ENCODE measurements around the gene GJA8.
"Not testable (repeated sequence)": the region's sequence is repeated elsewhere in the genome, so short reads cannot be mapped to it uniquely, and the experiment has no call there.

The GJA8 gene

DNA sequence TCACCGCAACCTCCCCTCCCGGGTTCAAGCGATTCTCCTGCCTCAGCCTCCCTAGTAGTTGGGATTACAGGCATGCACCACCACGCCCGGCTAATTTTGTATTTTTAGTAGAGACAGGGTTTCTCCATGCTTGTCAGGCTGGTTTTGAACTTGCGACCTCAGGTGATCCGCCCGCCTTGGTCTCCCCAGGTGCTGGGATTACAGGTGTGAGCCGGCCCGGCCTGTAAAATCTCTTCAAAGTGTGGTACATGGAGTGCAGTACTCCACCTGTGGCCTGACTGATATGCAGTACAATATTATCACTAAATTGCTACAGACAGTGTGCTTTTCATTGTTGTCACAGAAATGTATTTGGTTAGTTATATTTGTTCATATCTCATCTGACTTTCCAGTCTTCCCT, 25.1 kb downstream of the GJA8 start:
- not testable (repeated sequence) for DNase-seq (ENCODE audit: low read depth)

DNA sequence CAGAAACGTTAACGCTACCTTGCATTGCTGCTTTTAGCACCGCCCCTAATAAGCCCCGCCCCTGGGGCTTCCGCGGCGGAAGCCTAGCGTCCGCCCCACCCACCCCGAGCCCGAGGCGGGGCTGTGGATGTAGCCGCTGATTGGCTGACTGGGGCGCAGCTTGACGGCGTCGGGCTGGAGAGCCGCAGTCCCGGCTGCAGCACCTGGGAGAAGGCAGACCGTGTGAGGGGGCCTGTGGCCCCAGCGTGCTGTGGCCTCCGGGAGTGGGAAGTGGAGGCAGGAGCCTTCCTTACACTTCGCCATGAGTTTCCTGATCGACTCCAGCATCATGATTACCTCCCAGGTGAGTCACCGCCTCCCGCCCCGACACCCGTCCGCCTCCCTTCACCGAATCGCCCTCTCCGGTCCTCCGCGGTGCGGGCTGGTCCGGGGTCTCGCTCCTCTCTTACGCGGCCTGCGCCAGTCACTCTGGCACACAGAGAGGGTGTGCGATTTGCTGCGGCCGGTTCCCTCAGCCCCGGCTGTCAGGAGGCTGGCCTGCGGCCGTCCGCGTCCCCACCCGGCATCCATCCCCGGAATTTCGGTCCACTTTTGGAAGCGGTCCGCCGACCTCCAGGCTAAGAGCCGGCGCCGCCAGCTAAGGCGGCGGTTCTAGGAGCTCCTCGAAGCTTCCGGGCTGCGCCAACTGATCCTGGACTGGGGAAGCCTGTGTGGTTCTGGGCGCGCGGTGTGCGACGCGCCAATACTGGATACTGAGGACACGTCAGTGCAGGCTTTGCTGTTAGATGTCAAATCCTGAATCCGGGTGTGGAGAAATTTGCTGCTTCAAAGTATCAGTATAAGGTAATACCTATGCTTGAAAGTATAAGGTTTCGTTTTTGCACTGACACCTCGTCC, 25.9 kb downstream of the GJA8 start, which contains the start of gene GPR89B:
GPR89B (plus strand) TSS at position 185 of the 897 bp plus-strand sequence; CDS start at position 302, 117 bp downstream.
- peak; percentile 90 for DNase-seq (ENCODE audit: low read depth)

DNA sequence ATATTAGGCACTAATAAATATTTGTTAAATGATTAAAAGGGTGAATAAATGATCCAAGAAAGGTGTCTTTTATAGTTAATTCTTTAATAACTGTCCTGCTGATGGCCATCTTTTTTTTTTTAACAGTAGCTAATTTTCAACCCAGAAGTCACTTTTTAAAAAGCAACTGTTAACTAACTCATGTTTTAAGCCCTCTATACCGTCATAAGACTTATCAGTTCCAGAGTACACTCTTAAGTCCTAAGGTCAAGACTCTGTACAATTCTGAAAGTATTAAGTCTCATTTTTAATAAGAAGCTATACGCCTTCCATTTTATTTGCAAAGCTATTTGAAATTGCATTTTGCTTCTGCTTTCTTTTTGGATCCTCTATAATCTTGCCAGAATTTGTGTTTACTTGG, 28.5 kb downstream of the GJA8 start:
- DNase-seq (ENCODE audit: low read depth) = not testable (repeated sequence)

DNA sequence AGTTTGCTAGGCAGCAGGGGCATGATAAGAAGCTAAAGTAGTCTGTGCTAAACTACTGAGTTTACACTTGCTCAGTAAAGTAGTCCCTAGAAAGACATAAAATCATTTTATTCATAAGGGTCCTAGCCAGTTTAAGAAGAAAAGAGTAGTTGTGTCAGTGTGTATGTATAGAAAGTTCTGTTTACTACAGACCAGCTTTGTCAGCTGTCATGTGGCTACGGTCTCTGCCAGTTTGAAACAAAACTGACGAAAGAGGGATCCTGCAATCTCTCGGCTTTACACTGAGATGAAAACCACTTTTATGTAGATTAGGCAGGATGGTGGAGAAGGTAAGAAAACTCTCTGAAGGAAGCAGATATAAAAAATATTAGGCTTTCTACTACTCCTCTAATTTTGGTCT, 32.7 kb downstream of the GJA8 start:
- DNase-seq (ENCODE audit: low read depth) = not testable (repeated sequence)

DNA sequence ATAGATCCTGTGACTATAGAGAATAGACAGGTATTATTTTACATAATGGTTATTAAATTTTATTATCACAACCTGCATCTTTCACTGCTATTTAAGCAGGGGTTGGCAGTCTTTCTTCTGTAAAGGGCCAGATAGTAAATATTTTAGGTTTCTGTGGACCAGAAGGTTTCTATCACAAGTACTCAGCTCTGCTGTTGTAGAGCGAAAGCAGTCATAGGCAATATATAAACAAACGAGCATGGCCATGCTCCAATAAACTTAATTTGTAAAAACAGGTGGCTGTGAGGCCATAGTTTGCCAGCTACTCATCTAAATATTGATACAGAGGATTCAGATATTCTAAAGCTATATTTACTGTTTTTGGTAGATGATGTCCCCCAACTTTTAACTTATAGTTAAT, 37.9 kb downstream of the GJA8 start:
- DNase-seq (ENCODE audit: low read depth) = not testable (repeated sequence)

DNA sequence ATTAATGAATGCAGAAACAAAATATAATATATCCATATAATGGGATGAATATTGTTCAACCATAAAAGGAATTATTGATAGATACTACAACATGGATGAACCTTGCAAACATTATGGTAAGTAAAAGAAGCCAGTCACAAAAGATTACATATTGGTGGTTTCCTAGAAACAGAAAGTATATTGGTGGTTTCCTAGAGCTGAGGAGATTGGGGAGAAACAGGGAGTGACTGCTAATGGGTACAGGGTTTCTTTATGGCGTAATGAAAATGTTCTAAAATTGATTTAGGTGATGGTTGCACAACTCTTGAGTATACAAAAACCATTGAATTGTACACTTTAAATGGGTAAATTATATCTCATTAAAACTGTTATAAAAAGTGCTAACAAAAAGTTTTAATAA, 40.0 kb downstream of the GJA8 start:
- DNase-seq (ENCODE audit: low read depth) = not testable (repeated sequence)

DNA sequence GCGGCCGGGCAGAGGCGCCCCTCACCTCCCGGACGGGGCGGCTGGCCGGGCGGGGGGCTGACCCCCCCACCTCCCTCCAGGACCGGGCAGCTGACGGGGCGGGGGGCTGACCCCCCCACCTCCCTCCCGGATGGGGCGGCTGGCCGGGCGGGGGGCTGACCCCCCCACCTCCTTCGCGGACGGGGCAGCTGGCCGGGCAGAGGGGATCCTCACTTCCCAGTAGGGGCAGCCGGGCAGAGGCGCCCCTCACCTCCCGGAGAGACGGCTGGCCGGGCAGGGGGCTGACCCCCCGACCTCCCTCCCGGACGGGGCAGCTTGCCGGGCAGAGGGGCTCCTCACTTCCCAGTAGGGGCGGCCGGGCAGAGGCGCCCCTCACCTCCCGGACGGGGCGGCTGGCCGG, 46.9 kb downstream of the GJA8 start:
- not testable (repeated sequence) for DNase-seq (ENCODE audit: low read depth)
